K562 (cell line): ENCODE data around the gene ANKLE1. TPM values are rescaled to one million over a fixed set of nuclear protein-coding genes. Genes with fewer than 3 reads are reported as not detected.
A peak's percentile ranks its signal among the peaks of the same experiment; 100 is the strongest.

Experiments
- COPS2 ChIP-seq: fragments of 450-650 bp; conservative IDR thresholded peaks from 2 replicates; pipeline ENCODE4 v1.6.1; 2016; ENCODE audit warnings: mild to moderate bottlenecking, moderate library complexity
- ELF2 ChIP-seq: fragments of 250-450 bp; sonication (Bioruptor Pico); IDR thresholded peaks from 2 replicates; pipeline ENCODE4 v1.5.0; 2021; ENCODE audit warnings: mild to moderate bottlenecking
- KDM1A ChIP-seq, 2 experiments: fragments of 450-650 bp; IDR thresholded peaks; 2 replicates each; pipeline ENCODE4 v1.6.1; 2016; ENCODE audit warnings: mild to moderate bottlenecking in 2 of 2
- KLF6 ChIP-seq: fragments of 250-450 bp; sonication (Bioruptor Pico); IDR thresholded peaks from 2 replicates; pipeline ENCODE4 v1.4.0; 2020; ENCODE audit warnings: mild to moderate bottlenecking, moderate library complexity, borderline replicate concordance
- MCM2 ChIP-seq: fragments of 450-650 bp; IDR thresholded peaks from 2 replicates; pipeline ENCODE4 v1.6.1; 2017; ENCODE audit warnings: low read depth, mild to moderate bottlenecking
- NFYB ChIP-seq: IDR thresholded peaks from 2 replicates; pipeline ENCODE4 v1.6.1; 2011; ENCODE audit warnings: mild to moderate bottlenecking, moderate library complexity; ENCODE audit not compliant: insufficient read length; ENCODE audit errors: extremely low read depth
- PRDM10 ChIP-seq: fragments of 450-650 bp; IDR thresholded peaks from 2 replicates; pipeline ENCODE4 v1.6.1; 2018; ENCODE audit not compliant: partially characterized antibody
- PYGO2 ChIP-seq: fragments of 450-650 bp; IDR thresholded peaks from 2 replicates; pipeline ENCODE4 v1.6.1; 2016; ENCODE audit warnings: mild to moderate bottlenecking, missing genetic modification characterization, moderate library complexity, missing compliant biosample characterization
- RAD51 ChIP-seq: fragments of 450-650 bp; IDR thresholded peaks from 2 replicates; pipeline ENCODE4 v1.7.1; 2016; ENCODE audit warnings: low read depth, mild to moderate bottlenecking, borderline replicate concordance
- REST ChIP-seq, 2 experiments: fragments of 450-650 bp; formaldehyde crosslinking in 1 of 2; IDR thresholded peaks; 2 replicates each; pipeline versions ENCODE4 v1.4.0 to v1.6.1; 2014 to 2020; ENCODE audit warnings: mild to moderate bottlenecking in 2 of 2, borderline replicate concordance in 1 of 2, low read depth in 1 of 2
- ZNF121 ChIP-seq: sonication (generic); formaldehyde crosslinking; conservative IDR thresholded peaks from 2 replicates; pipeline ENCODE4 v1.8.0; 2022; ENCODE audit warnings: missing genetic modification reagents
- ZNF280A ChIP-seq: fragments of 450-650 bp; IDR thresholded peaks from 2 replicates; pipeline ENCODE4 v1.6.1; 2018; ENCODE audit warnings: mild to moderate bottlenecking, low read depth; ENCODE audit not compliant: partially characterized antibody
- polyA plus RNA-seq, 8 experiments: library from polyadenylated mRNA; depleted of rRNA in 4 of 8; stranded (reverse) in 5 of 8; unstranded in 3 of 8; fragments of >200 nt; fragmentation: Nextera tagmentation in 2 of 8; fragmentation: Illumina TruSeq in 1 of 8; extraction: Ambion mirVana in 2 of 8; extraction: Trizol in 1 of 8; gene quantifications; 2 replicates each; pipeline versions ENCODE4 v1.2.1 to v1.2.3, GENCODE V29; 2011 to 2014; ENCODE audit warnings: inconsistent platforms in 1 of 8, missing spikeins in 1 of 8
- total RNA-seq, 7 experiments: library from RNA; depleted of rRNA in 6 of 7; stranded (reverse); fragments of >200 nt in 6 of 7; fragmentation: Illumina TruSeq in 2 of 7; extraction: Trizol in 2 of 7; gene quantifications; 2 replicates each; pipeline versions ENCODE4 v1.2.1 to v1.2.3, GENCODE V29; 2011 to 2021; ENCODE audit warnings: low replicate concordance in 1 of 7

The ANKLE1 gene
- total and polyA plus RNA-seq, 9 of the 15 experiments (the other 6 are each of a cell fraction or from before 2014, with no cell fraction given): 0.63 to 9.2 (median 2.9) TPM

- 0 out of 2 replicates have a peak, but pooled peaks have one; percentile 18 for TF ChIP-seq ZNF121 (CRISPR knock-in tag)
- peak; percentile 61; the same call in 1 of the 2 replicates for TF ChIP-seq ELF2 (CRISPR knock-in tag)
- peak; percentile 47; the same call in 1 of the 2 replicates for TF ChIP-seq REST (IDR thresholded peaks at IDR 0.05; ENCODE audit: borderline replicate concordance)
- peak; percentile 82; the same call in 1 of the 2 replicates for TF ChIP-seq REST (CRISPR knock-in tag; IDR thresholded peaks at IDR 0.05; ENCODE audit: low read depth)
- no peak for TF ChIP-seq KLF6 (CRISPR knock-in tag)
- peak; percentile 82 for TF ChIP-seq PRDM10
- no peak for TF ChIP-seq RAD51
- no peak for TF ChIP-seq COPS2
- TF ChIP-seq KDM1A (IDR thresholded peaks at IDR 0.05): 0 out of 4 replicates have a peak, but pooled peaks of 1 of the 2 experiments have one; percentile 13
- TF ChIP-seq NFYB: no peak
- TF ChIP-seq MCM2: no peak
- 0 out of 2 replicates have a peak, but pooled peaks have one; percentile 2 for TF ChIP-seq PYGO2 (tag)
- no peak for TF ChIP-seq ZNF280A
These were observed 53.0 kb downstream of the ANKLE1 start, which contains the start of gene ANO8 (continued) for GRCh38 chr19:17334414-17335409.
